Inflammatory macrophage (primary cell): ENCODE measurements around the gene RGS6.

Experiments used
- DNase-seq, 2 donors: peaks; one replicate each; pipeline ENCODE4 v3.0.0-alpha.2; 2020 to 2022

The RGS6 gene

DNA sequence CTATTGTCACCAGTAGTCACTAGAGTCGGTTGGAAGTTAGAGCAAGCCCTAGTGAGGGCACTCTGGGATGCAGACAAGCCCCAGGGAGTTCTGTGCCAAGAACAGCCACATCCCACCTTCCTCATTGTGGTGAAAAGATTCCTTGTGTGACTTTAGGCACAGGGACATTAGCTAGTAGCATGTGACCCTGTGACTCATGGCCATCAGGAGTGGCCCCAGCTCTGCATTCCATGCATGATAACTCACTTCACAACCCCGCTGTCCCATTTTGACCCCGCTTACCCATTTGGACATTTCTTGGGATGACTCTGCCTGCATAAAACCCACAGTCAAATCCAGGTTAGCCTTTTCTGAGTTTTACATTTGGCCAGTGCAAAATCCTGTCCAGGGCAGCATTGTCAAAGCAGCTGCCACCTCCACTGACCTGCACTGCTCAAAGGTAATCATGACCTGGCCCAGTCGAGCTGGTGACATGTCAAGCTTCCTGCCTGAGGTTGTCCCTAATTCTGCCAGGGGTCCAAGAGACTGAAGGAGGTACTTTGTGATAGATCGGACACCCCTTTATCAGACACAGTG, 531.1 kb downstream of the RGS6 start:
- DNase-seq: peak; percentile 30 to 73

DNA sequence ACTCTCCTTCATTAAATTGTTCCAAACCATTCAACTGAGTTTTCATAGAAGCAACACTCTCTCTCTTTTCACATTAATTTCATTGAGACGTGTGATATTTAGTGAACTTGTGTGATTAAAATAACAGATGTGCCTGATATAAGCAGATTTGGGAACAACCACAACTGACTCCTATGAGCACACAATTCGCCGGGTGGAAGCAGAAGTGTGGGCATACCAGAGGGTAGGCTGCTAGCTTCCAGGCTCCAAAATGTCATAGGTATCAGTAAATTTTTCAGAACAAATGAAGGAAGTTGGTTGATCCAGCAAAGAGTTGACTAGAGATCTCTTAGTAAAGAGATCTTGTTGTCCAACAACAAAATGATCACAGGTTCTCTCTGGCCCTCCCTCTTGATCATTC, 532.0 kb downstream of the RGS6 start:
- DNase-seq: peak in 1 of 2 donors; percentile 55

DNA sequence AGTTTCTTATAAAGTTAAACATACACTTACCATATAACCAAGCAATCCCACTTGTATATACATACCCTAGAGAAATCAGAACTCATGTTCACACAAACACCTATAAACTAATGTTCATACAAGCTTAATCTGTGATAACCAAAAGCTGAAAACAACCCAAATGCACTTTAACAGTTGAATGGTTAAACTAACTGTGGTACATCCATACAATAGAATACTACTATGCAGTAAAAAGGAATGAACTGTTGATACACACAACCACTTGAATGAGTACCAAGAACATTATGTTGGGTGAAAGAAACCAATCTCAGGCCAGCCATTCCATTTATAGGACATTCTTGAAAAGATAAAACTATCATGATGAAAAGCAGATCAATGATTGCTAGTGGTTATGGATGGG, 534.1 kb downstream of the RGS6 start:
- no peak for DNase-seq

DNA sequence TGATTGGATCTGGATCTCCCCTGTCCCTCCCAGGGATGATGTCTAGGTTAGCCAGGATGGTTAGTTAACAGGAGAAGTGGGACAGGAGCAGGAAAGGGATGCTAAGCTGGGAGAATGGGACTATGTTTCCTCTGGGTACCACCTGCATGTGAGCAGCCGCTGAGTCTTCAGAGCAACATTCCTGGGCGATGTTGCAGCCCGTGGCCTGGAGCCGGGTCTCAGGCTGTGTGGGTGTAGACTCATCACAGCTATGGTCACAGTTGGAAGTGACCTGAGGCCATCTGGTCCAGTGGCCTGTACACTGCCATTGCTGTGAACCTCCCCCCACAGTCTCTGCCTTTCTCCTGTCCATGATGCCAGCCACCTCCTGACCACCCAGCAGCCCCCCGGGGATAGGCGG, 539.1 kb downstream of the RGS6 start:
- no peak for DNase-seq

DNA sequence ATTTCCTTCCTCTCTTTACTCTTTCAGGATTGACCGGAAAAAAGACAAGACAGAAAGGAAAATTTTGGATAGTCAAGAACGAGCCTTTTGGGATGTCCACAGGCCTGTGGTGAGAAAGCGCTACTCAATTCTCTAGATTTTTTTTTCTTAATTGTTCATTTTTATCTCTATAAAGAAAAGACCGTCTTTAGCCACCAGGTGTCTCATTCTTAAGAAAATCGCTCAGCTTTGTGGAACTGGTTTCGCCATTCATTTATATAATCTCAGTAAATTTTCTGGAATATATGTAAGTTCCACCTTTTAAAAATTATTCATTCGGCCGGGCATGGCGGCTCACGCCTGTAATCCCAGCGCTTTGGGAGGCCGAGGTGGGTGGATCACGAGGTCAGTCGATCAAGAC, 540.6 kb downstream of the RGS6 start:
- no peak for DNase-seq

DNA sequence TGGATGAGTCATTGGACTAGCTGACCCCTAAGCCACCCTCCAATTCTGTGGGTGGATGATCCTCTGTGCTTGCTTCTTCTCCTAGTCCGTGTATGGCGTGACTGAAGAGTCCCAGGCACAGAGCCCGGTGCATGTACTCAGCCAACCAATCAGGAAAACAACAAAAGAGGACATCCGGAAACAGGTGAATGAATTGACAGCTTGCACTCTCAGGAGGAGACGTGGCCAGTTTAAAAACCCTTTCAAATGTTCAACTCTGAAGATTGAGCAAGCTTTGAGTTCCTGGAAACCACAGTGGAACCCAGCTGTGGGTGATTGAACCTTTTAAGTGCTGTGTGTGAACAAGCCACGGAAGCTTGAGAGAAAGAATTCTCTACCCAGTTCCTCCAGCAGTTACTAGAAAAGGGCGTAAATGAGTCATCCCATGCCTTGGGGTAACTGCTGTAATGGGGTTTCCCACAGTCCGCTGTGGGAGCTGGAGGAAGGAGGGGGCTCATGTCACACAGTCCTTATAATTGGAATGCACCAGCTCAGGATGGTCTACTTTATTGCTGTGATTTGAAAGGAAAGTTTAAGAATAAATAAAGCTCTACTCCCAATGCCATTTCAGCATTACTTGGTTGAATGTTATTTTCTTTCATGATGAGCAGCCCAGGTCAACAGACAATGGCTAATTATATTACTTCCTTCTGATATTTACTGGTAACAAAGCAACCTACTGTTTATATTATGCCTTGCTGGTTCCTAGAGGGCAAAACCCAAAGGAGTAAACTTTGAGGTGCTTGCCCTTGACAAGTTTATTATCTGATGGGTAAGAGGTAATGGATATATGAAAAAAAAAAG, 544.6 kb downstream of the RGS6 start:
- DNase-seq: peak; percentile 83 to 91

DNA sequence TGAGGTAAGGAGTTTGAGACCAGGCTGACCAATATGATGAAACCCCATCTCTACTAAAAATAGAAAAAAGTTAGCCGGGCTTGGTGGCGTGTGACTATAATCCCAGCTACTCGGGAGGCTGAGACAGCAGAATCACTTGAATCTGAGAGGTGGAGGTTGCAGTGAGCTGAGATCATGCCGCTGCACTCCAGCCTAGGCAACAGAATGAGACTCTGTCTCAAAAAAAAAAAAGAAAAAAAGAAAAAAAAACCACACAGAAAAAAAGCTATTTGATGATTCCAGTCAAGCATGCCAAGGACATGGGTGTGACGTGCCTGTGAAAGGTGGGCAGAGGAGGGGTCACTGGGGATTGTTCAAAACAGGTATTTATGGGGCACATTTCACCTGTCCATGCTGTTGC, 545.3 kb downstream of the RGS6 start:
- peak in 1 of 2 donors; percentile 32 for DNase-seq

DNA sequence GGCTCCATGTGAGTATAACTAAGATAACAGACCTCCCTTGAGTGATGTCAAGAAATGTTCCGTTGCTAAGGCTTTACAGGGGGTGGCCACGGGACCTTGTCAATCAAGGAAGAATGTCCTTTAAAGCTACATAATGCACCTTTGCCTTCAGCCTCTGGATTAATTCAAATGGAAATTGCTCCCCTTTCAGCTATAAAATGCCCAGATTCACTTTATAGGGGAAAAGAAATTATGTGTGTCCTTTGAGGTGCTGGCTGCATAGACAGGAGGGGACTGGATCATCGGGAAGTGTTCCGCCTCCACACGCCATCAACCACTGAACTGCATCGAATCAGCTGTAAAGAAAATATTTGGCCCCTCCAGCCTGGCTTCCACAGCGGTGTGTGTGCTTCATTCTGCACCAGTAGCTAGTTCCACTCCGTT, 546.3 kb downstream of the RGS6 start:
- no peak for DNase-seq

DNA sequence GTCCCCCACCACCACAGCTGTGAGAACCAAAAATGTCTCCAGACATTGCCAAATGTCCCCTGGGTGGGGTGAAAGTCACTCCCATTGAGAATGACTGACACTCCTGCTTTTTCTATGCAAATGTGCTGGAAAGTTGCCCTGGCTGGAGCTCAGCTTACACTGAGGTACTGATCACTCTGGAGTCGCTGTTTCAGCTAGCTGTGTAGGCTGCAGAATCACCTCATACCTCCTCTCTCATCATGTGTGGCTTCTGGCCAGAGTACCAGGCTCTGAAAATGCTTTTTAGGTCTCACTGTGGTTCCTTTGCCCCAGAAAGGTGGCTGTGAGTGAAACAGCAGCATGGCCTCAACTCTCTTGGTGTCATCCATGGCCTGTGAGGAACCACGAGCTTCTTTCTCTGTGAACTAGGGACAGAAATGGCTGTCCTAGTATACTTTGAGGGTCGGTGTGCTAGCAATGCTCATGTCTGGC, 547.3 kb downstream of the RGS6 start:
- DNase-seq: no peak

DNA sequence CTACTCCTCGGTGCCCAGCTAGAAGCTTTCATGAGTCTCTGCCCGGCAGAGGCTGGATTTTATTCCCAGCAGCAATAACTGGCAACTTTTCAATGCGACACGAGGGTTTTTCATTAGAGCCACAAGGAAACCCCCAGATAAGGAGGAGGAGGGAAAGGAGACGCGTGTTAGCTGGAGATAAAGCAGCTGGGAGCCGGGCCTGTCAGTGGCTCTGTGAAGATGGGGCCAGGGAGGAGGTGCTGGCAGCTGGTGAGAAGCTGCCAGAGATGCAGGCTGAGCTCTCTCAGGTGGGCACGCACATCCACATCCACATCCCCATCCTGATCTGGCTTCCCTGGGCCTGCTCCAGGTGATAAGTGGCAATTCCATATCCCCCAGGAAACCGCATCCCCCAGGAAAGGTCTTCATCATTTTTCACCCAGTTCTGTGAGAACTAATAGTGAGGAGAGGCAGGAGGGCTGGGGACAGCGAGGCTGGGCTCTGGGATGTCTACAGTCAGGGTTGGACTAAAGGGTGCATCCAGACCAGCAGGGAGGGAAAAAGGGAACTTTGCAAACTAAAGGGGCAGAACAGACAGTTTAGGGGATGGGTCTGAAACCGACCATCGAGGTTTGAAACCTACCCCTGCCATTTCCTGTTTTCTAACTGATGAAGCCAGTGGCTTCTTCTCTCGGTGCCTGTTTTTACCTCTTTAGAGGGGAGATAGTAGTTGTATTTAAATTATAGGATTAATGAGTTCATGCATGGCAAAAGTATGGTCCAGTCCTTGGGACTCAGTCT, 548.4 kb downstream of the RGS6 start:
- no peak for DNase-seq

DNA sequence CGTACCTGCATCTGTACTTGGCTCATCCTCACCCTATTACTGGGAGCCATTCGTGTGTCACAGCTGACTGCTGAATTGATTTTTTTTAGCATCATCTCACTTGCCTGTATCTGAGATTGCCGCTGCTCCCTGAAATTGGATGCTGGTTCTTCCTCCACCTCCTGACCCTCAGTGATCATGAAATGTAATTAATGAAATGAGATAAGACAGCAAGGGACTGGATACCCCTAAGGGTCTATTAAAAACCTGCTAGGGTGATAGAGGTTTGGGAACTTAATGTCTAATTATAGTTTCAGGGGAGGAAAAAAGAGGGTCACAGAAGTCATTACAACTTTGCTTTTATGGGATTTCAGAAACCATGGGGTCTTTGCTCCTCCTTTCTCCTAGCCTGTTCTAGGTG, 551.1 kb downstream of the RGS6 start:
- no peak for DNase-seq

DNA sequence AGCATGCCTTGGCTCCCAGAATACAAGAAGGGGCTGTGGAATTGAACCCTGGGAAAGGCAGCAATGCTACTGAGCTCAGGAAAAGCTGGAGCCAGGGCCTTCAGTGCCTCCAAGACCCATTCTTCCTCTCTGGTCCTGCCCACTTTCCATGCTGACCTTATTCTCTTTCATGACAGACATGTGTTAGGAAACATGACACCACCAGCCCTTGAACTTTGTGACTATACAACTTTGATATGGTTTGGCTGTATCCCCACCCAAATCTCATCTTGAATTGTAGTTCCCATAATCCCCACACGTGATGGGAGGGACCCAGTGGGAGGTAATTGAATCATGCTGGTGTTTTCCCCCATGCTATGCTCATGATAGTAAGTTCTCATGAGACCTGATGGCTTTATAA, 553.5 kb downstream of the RGS6 start:
- no peak for DNase-seq

DNA sequence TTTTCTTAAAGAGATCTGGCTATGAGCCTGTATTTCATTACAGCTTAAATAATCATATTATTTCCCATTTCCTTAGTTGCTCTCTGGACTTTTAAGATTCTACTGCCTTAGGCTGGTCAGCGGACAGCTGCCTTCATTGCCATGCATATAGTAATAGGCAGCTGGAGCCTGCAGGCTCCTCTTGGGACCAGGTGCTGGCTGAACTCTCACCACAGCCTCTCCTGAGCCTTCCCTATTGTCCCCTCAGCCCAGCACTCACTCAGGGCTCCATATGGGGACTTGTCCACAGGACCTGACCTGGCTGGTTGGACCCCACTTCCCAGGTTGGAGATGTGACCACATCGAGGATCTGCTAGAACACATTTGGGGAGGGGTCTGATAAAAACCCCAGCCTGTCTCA, 556.3 kb downstream of the RGS6 start:
- no peak for DNase-seq

DNA sequence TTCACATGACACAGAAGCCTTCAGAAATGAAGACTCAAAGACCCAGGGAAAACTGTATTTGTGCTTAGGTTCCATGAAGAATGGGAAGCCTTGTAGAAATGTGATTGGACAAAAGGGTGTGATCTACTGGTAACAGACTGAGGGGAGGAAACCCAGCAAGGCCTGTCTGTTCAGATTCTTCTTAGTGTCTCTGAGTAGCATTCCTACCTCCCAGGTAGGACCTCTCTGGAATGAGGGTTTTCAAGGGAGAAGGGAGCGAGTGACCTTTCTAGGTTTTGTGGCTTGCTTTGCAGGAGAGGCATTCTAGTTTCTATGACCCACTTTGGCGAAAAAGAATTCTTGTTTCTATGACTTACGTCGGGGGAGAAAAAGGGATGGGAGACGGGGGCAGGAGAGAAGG, 560.0 kb downstream of the RGS6 start:
- DNase-seq: no peak

DNA sequence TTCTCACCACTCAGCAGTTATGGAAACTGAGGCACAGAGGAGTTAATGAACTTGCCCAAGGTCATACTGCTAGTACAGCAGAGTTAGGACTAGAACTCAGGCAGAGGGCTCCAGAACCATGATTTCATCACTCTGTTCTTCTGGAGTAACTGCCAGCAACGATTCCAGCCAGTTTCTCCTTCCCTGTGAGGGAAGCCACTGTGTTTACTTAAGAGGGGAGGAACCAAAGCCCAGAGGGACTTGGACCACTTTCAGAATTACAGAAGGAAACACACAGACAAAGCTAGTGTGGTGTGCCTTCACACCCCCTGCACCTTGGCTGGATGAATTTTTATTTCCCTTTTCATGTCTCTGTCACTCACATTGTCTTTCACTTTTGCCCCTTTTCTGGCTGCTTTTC, 563.4 kb downstream of the RGS6 start:
- no peak for DNase-seq

DNA sequence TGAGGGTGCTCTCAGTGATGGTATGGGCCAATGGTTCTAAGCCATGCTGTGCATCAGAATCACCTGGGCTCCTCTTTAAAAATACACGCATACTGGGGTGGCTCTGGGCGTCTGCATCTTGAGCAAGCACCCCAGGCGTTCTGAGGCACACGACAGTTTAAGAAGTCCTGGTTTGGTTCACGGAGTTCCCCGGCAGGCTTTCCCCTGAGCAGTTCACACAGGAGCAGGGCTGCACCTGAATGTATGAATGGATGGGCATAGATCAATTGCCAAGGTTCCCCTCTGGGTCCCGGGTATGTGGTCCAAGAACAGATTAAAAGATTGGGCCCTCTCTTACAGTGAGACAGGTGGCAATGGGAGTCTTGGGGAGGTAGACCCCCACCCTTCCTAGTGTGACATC, 566.4 kb downstream of the RGS6 start:
- no peak for DNase-seq

DNA sequence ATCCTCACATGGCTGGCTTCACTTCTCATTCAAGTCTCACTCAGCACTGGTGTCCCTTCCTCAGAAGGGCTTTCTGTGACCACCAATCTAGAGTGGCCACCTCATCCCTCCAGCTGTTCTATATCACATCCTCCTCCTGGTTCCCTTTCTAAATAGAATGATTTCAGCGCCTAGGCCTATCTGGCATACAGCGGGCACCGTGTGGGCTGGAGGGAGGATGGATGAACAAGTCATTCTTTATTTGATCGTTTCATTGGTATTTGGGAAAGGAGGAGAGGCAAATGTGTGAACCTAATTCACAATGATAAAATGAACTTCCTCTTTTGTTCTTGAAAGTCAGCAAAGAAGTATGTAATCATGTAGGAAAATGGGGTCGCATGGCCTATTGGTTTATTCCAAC, 567.5 kb downstream of the RGS6 start:
- DNase-seq: no peak

DNA sequence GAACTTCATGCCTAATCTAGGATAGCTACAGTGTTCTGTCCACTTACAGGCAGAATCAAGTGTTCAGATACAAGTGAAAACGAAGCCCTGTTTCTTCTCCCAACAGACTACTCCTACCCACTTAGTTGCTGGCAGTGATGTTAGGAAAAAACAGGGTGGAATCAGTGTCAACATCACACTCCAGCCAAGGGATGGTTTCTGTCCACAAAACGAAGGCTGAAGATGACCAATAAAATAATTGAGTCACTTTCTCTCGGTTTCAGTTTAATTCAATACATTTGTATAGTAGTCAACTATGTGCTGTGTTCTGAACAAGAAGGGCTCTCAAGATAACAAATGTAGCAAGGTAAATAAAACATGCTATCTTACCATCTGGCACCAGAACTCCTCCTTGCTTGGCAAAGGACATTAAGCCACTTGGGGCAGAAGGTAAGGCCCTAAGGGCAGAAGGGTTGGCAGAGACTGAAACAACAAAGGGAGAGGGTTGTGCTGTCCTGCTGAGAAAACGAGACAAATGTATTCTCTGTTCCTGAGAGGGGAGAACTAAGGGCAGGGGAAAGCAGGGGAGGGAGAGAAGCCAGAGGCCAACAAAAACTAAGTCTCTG, 568.1 kb downstream of the RGS6 start:
- no peak for DNase-seq

DNA sequence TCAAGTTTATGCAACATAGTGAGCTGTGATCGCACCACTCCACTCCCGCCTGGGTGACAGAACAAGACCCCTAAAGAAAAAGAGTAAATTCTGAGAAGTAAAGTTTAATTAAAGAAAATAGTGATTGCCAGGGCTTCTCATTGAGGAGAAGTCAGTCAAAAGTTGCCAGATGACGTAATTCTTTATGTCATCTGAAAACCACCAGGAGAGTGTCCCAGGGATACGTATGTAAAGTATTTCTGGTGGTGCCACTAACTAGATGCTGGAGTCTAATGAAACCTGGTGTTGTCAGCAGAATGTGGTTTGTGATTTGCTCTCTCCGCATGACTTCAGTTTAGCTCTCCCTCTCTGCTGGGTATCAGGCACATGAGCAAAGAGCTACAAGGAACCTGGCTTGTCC, 569.2 kb downstream of the RGS6 start:
- DNase-seq: no peak

DNA sequence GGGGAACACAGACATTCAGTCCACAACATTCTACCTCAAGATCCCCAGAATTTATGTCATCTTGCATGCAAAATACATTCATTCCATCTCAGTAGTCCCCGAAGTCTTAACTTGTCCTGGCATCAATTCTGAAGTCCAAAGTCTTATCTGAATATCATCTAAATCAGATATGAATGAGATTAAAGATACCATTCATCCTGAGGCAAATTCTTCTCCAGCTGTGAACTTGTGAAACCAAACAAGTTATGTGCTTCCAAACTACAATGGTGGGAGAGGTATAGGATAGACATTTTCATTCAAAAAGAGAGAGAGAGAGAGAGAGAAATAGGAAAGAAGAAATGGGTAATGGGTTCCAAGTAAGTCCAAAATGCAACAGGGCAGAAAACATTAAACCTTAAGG, 571.0 kb downstream of the RGS6 start:
- DNase-seq: no peak

DNA sequence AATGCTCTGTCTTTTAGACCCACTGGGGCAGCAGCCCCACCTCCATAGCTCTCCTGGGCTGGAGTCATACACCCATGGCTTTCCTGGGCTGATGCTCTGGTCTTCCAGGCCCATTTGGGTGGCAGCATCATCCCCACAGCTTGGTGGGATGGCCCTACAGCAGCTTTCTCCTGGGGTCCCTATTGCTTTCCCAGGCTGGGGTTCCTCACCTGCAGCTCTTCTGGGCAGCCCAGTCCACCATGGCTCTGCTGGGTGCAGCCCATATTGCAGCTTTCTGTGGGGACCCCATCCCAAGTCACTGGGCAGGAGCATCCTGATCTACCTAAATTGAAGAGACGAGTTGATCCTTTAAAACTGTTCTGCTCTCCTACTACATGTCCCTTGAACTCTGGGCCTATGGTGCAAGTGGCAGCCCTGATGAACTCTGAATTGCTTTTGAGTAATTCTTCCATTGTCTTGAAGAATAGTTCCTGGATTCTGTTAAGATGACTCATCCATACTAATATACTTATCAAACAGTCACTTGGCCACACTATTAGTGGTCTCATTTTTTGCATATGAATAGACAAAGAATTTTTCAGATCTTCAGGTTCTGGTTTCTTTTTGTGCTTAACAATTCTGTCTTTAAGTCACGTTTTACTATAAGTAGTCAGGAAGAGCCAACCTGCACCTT, 571.6 kb downstream of the RGS6 start:
- no peak for DNase-seq

DNA sequence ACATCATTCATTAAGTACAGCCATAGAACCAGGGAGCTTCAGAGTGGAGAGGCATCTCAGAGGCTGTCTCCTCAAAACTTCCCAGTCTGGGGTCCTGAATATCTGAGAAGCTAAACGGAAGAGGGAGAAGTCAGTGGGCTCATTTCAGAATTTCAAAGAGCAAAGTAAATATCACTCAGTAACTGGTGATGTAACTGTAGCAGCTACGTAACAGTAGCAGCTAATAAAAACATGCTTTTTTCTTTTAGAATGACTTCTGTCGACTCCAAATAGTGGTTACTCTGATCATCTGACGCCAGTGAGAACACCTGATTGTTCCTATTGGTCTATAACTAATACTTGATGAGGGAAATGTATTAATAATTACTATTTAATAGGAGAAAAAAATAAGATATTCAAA, 578.3 kb downstream of the RGS6 start:
- no peak for DNase-seq

DNA sequence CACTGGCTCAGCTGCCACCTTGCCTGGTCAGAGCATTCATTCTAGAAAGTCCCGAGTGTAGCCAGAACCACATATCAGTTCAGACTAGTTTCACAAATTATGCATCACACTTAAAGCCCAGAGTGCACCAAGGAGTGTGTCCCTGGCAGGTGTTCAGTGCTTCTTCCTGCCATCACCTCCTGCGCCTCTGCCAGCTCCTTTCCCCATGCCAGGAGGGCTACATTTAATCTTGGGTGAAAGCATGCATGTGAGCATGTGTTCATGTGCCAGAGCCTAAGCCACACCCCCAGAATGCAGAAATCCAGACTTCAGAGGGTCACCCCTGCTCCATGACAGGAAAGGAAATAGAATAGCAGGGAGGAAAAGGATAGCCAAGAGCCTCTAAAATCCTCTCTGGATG, 580.1 kb downstream of the RGS6 start:
- no peak for DNase-seq
